ENCODE results near the gene ERP27. TPM values are rescaled to one million over a fixed set of nuclear protein-coding genes. Genes with fewer than 3 reads are reported as not detected.

ERP27 gene
- total RNA-seq, 1 donor from 2014 or later, result 9.7 TPM

- Histone ChIP-seq H3K27me3 (no peaks in the 10 kb centered on the region), H3K27ac (peak overlapping the region; percentile 5), H3K4me1 (no peaks in the 10 kb centered on the region), H3K4me3 (no peak overlapping the region), H3K36me3 (no peaks in the 10 kb centered on the region), H3K9me3 (no peaks in the 10 kb centered on the region)
- peak; percentile 55 for ATAC-seq
- intact Hi-C loops (cut with DNase I), result no loop called here
- no peak for TF ChIP-seq CTCF (IDR thresholded peaks at IDR 0.05)
- no peak for DNase-seq
Observed at GRCh38 chr12:14982562-14982961, 44.2 kb upstream of the ERP27 start.

- peak overlapping the region; percentile 56 for H3K27ac ChIP-seq
- no peaks in the 10 kb centered on the region for H3K27me3 ChIP-seq
- DNase-seq, result peak; percentile 62
- no peaks in the 10 kb centered on the region for H3K9me3 ChIP-seq
- H3K36me3 ChIP-seq, result no peaks in the 10 kb centered on the region
- H3K4me1 ChIP-seq, result no peaks in the 10 kb centered on the region
- no peak for TF ChIP-seq CTCF (IDR thresholded peaks at IDR 0.05)
- no peak overlapping the region for H3K4me3 ChIP-seq
- intact Hi-C loops (cut with DNase I), result no loop called here
- ATAC-seq, result peak; percentile 91
Observed at GRCh38 chr12:14981049-14981448, 42.7 kb upstream of the ERP27 start.

GRCh38 chr12:14979468-14979867 lies 41.1 kb upstream of the ERP27 start:
- Histone ChIP-seq H3K36me3 (no peaks in the 10 kb centered on the region), H3K4me3 (no peak overlapping the region), H3K27me3 (no peaks in the 10 kb centered on the region), H3K9me3 (no peaks in the 10 kb centered on the region), H3K4me1 (no peaks in the 10 kb centered on the region), H3K27ac (no peak overlapping the region)
- no peak for TF ChIP-seq CTCF (IDR thresholded peaks at IDR 0.05)
- intact Hi-C loops (cut with DNase I), result no loop called here
- ATAC-seq (no peak), DNase-seq (no peak)

- DNase-seq, result no peak
Observed at GRCh38 chr12:14976658-14977057, 38.3 kb upstream of the ERP27 start.

GRCh38 chr12:14975457-14975856 lies 37.1 kb upstream of the ERP27 start:
- Histone ChIP-seq H3K27me3 (no peaks in the 10 kb centered on the region), H3K4me1 (no peaks in the 10 kb centered on the region), H3K27ac (no peak overlapping the region), H3K9me3 (no peaks in the 10 kb centered on the region), H3K4me3 (no peak overlapping the region), H3K36me3 (no peaks in the 10 kb centered on the region)
- DNase-seq (no peak), ATAC-seq (peak; percentile 80)
- intact Hi-C loops (cut with DNase I), result no loop called here
- no peak for TF ChIP-seq CTCF (IDR thresholded peaks at IDR 0.05)

More at GRCh38 chr12:14976658-14977057, 38.3 kb upstream of the ERP27 start:
- TF ChIP-seq CTCF (IDR thresholded peaks at IDR 0.05), result no peak
- intact Hi-C loops (cut with DNase I), result no loop called here
- no peaks in the 10 kb centered on the region for H3K4me1 ChIP-seq
- H3K9me3 ChIP-seq, result no peaks in the 10 kb centered on the region
- H3K27me3 ChIP-seq, result no peaks in the 10 kb centered on the region
- ATAC-seq, result no peak
- no peak overlapping the region for H3K27ac ChIP-seq
- H3K4me3 ChIP-seq, result no peak overlapping the region
- H3K36me3 ChIP-seq, result no peaks in the 10 kb centered on the region

GRCh38 chr12:14974633-14975032 lies 36.3 kb upstream of the ERP27 start:
- ATAC-seq (no peak), DNase-seq (no peak)
- no peak overlapping the region for H3K4me3 ChIP-seq
- no peaks in the 10 kb centered on the region for H3K9me3 ChIP-seq
- no peaks in the 10 kb centered on the region for H3K27me3 ChIP-seq
- TF ChIP-seq CTCF (IDR thresholded peaks at IDR 0.05), result no peak
- H3K27ac ChIP-seq, result no peak overlapping the region
- H3K4me1 ChIP-seq, result no peaks in the 10 kb centered on the region
- intact Hi-C loops (cut with DNase I), result no loop called here
- H3K36me3 ChIP-seq, result no peaks in the 10 kb centered on the region
